AG04450 (cell line): Measurements from ENCODE around the gene GMCL1. TPM values are rescaled to one million over a fixed set of nuclear protein-coding genes. Genes with fewer than 3 reads are reported as not detected.

Experiments used
- CTCF ChIA-PET: fragments of 300-600, 350-600 bp; formaldehyde crosslinking; extraction: SDS; loops from one replicate; lab custom pipeline; 2022; ENCODE audit warnings: antibody characterized with exemption, inconsistent platforms; lab: Charles Lee
- POLR2A ChIA-PET: fragments of 350-600 bp; formaldehyde crosslinking; extraction: SDS; loops from one replicate; lab custom pipeline; 2021; ENCODE audit warnings: antibody characterized with exemption, inconsistent platforms; lab: Yijun Ruan, JAX
- DNase-seq: peaks from one replicate; pipeline ENCODE4 v3.0.0-alpha.2; 2011; ENCODE audit warnings: low read depth, low spot score
- H3K27ac ChIP-seq: one replicate; pipeline ENCODE4 v1.5.1; 2012; ENCODE audit warnings: low read depth, low read length, control low read depth
- H3K27me3 ChIP-seq: one replicate; pipeline ENCODE4 v1.6.0; 2012; ENCODE audit warnings: low read length; ENCODE audit not compliant: control insufficient read depth, insufficient read depth
- H3K4me3 ChIP-seq: 2 replicates; pipeline ENCODE4 v1.5.1; 2011; ENCODE audit warnings: mild to moderate bottlenecking, low read depth, low read length, control low read depth
- H3K9me3 ChIP-seq: 2 replicates; pipeline ENCODE4 v1.5.1; 2012; ENCODE audit warnings: low read length; ENCODE audit not compliant: control insufficient read depth, insufficient read depth
- polyA plus RNA-seq: library from polyadenylated mRNA; depleted of rRNA; stranded (reverse); fragments of >200 nt; gene quantifications from 2 replicates; pipeline ENCODE4 v1.2.3, GENCODE V29; 2011; rRNA removed
- small RNA-seq: library from RNA; depleted of rRNA; stranded (forward); fragments of <200 nt; gene quantifications from one replicate; pipeline ENCODE3, GENCODE V24; 2012; ENCODE audit warnings: low read depth; ENCODE audit not compliant: insufficient read length
- TF ChIP-seq, protein P1 (sequence below): IDR thresholded peaks from 2 replicates; pipeline ENCODE4 v1.5.1; 2011; ENCODE audit warnings: low read depth, low read length, control low read depth, inconsistent platforms

The GMCL1 gene
- polyA plus RNA-seq, 1 experiment: 7.2 TPM

DNA sequence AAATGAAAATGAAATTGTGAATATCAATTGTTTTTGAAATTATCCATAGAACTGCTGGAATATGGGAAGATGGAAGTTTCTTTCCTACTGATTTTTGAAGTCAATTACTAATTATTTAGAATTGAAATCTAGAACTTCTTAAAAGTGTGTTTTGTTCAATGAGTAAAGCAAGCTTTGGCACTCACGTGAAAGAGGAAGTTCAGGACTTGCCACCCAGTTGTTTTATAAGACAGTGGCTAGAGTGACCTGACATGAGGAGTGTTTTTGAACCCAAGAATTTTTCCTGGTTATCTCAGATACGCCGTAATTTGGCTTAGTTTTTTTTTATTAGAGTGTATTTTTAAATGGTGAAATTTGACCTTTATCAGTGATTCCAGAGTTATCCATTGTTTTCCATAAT is 88.9 kb downstream of the GMCL1 start:
- TF ChIP-seq, protein P1, sequence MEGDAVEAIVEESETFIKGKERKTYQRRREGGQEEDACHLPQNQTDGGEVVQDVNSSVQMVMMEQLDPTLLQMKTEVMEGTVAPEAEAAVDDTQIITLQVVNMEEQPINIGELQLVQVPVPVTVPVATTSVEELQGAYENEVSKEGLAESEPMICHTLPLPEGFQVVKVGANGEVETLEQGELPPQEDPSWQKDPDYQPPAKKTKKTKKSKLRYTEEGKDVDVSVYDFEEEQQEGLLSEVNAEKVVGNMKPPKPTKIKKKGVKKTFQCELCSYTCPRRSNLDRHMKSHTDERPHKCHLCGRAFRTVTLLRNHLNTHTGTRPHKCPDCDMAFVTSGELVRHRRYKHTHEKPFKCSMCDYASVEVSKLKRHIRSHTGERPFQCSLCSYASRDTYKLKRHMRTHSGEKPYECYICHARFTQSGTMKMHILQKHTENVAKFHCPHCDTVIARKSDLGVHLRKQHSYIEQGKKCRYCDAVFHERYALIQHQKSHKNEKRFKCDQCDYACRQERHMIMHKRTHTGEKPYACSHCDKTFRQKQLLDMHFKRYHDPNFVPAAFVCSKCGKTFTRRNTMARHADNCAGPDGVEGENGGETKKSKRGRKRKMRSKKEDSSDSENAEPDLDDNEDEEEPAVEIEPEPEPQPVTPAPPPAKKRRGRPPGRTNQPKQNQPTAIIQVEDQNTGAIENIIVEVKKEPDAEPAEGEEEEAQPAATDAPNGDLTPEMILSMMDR: no peak
- no peak for DNase-seq
- Histone ChIP-seq H3K27ac (no peak overlapping the region), H3K4me3 (no peak overlapping the region), H3K27me3 (no peaks in the 10 kb centered on the region), H3K9me3 (no peaks in the 10 kb centered on the region; the same call in 1 of the 2 replicates)
- ChIA-PET POLR2A (interaction anchor here (0.6 to 0.7 kb wide), 2 partner anchors 169 to 224 kb away, joined by 4 read pairs; no protein-coding TSS in a partner anchor), CTCF (interaction anchor here (1.0 kb wide), 1 partner anchor 38 kb away, joined by 3 read pairs; no protein-coding TSS in a partner anchor)

- Histone ChIP-seq H3K27ac (no peak overlapping the region), H3K27me3 (no peaks in the 10 kb centered on the region), H3K9me3 (no peaks in the 10 kb centered on the region), H3K4me3 (no peak overlapping the region)
- DNase-seq: no peak
- CTCF ChIA-PET: interaction anchor here (0.9 to 1.7 kb wide), 2 partner anchors 11 to 146 kb away, joined by 3 to 5 read pairs; no protein-coding TSS in a partner anchor
- POLR2A ChIA-PET: interaction anchor here (0.8 to 1.2 kb wide), 2 partner anchors 8 to 147 kb away, joined by 3 to 5 read pairs; partner anchors contain the start of gene MXD1
- TF ChIP-seq, protein P1: no peak
Measured at GRCh38 chr2:69923116-69923515, 93.7 kb downstream of the GMCL1 start.

DNA sequence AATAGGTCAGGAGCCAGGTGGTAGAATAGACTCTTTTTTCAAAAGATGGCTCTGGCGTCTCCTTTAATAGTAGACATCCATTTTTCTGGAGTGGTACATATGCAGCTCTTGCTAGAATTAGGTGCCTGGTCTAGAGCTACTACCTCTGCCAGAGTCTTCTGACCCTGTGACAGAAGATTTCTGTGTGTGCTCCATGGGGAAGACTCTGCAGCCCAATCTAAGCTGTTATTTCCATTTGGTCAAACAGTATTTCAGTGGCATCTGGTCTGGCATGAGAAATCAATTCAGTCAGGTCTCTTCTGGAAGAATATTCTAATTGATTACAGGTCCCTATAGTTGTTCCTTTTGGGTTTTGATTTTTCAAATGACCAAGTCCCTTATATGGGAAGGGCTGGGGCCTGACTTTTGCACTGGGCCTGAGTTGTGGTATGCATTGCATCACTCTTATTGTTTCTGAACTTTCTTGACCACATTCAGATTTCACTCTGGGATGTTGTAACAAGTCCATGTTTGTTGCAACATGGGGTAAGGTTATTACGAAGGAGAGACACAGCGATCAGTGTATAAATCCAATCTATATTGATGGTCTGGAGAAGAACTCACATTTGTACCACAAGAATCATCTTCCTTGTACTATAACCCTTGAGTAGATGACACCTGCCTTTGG is 97.5 kb downstream of the GMCL1 start:
- no peak overlapping the region for H3K27ac ChIP-seq
- no peaks in the 10 kb centered on the region for H3K9me3 ChIP-seq
- POLR2A ChIA-PET: no interaction called here
- CTCF ChIA-PET: no interaction called here
- H3K4me3 ChIP-seq: no peak overlapping the region
- TF ChIP-seq, protein P1: no peak
- DNase-seq: no peak
- no peaks in the 10 kb centered on the region for H3K27me3 ChIP-seq

Small RNA genes within 50 kb of the gene (small RNA-seq; reads per million reads assigned to genes)
- not detected for gene RPL23AP92

Other genes starting within 250 kb of the GMCL1 start
- gene AAK1, start 185.9 kb upstream of the GMCL1 start, polyA plus RNA-seq: 30.0 and 31.1 TPM in 2 replicates
- gene ANXA4, start 87.5 kb upstream of the GMCL1 start, polyA plus RNA-seq: 105 and 125 TPM in 2 replicates
- 38.1 and 57.8 TPM in 2 replicates for gene SNRNP27, start 64.3 kb downstream of the GMCL1 start, polyA plus RNA-seq
- 7.8 and 9.8 TPM in 2 replicates for gene MXD1, start 85.4 kb downstream of the GMCL1 start, polyA plus RNA-seq
- gene ASPRV1, start 132.0 kb downstream of the GMCL1 start, polyA plus RNA-seq: 0.06 and 0.11 TPM in 2 replicates